ENCODE data around the gene NCK2. TPM values are rescaled to one million over a fixed set of nuclear protein-coding genes. Genes with fewer than 3 reads are reported as not detected.

Gene NCK2
- total and polyA plus RNA-seq, 2 of the 13 experiments (the other 11 are each of a cell fraction or from before 2014, with no cell fraction given), result 14.8 to 23.5 TPM

DNA sequence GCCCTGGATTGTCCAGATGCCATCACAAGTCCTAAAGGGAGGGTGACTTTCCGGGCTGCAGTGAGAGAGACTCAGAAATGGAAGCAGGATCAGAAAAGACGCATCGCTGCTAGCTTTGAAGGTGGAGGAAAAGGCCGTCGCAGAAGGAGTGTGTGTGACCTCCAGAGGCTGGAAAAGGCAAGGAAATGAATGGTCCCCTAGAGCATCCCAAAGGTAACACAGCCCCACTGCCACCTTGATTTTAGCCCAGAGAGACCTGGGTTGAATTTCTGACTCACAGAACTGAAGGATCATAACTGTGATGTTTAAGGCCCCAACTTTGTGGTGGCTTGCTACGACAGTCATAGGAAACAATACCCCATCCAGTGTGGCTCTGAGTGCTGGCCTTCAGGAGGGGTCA, 8.6 kb upstream of the NCK2 start (continued):
- TF ChIP-seq, protein P1, sequence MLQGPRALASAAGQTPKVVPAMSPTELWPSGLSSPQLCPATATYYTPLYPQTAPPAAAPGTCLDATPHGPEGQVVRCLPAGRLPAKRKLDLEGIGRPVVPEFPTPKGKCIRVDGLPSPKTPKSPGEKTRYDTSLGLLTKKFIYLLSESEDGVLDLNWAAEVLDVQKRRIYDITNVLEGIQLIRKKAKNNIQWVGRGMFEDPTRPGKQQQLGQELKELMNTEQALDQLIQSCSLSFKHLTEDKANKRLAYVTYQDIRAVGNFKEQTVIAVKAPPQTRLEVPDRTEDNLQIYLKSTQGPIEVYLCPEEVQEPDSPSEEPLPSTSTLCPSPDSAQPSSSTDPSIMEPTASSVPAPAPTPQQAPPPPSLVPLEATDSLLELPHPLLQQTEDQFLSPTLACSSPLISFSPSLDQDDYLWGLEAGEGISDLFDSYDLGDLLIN (CRISPR knock-in tag; IDR thresholded peaks at IDR 0.05; ENCODE audit: borderline replicate concordance), result no peak

DNA sequence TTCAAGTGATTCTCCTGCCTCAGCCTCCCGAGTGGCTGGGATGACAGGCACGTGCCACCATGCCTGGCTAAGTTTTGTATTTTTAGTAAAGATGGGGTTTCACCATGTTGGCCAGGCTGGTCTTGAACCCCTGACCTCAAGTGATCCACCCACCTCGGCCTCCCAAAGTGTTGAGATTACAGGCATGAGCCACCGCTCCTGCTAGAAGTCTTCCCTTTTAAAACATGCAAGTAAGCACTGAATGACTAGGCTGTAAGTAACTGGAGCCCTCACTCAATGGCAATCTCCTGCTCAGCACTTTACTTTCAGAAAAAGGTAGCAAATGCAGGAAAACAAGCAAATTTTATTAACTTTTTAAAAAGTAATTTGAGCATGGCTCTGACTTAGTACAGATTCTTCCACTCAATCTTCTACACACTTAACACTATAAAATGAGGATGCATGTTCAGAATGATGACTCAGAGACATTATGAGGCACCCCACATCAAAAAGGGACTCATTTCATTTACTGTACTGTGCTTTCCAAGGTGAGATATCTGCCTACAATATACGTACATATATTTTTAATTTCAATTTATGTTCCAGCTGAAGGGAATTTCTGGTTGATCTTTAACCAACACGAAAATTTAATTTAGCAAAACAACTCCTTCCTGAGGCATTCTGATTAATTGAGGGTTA, 6.6 kb upstream of the NCK2 start:
- ChIA-PET CTCF (ENCODE audit: low intra/inter-chr PET ratio, low total read pairs) (no interaction called here), POLR2A (no interaction called here)
- Histone ChIP-seq H3K9me3 (ENCODE audit: low read length) (no peaks in the 10 kb centered on the region), H3K79me2 (ENCODE audit: insufficient read depth, low read length) (no peaks in the 10 kb centered on the region), H3K27ac (ENCODE audit: extremely low read length, insufficient read depth, low read length) (no peak overlapping the region), H3K9ac (ENCODE audit: insufficient read depth, low read depth, low read length) (no peak overlapping the region), H2AFZ (ENCODE audit: low read length) (no peak overlapping the region), H4K20me1 (ENCODE audit: insufficient read depth, low read length) (no peaks in the 10 kb centered on the region), H3K36me3 (replicated peaks in 1 of 2; ENCODE audit: control insufficient read depth in 1 of 2, insufficient read depth in 2 of 2, low read length in 2 of 2) (no peaks in the 10 kb centered on the region), H3K27me3 (ENCODE audit: control insufficient read depth in 1 of 2, insufficient read depth in 2 of 2, low read length in 2 of 2) (peaks cover 0 to 26% of the 10 kb centered on the region in 2 experiments; a peak in 3 of 5 replicates), H3K4me2 (ENCODE audit: low read depth, low read length) (no peak overlapping the region), H3K4me3 (replicated peaks in 1 of 3; ENCODE audit: insufficient read depth in 1 of 3, low read depth in 2 of 3, low read length in 3 of 3) (no peak overlapping the region), H3K4me1 (ENCODE audit: insufficient read depth, low read length) (peaks cover 5% of the 10 kb centered on the region)
- ATAC-seq, result no peak
- no TSS peak for BruUV-seq (replicated peaks)
- no peak for FAIRE-seq
- intact Hi-C loops (cut with micrococcal nuclease; ENCODE audit: unreplicated experiment) (no loop called here), in situ Hi-C loops (cut with HindIII; ENCODE audit: extremely low pct_ligation_motif_present, low pct_unique_long_range_greater_than_20kb) (no loop called here)
- no peak for DNase-seq (ENCODE audit: low spot score)
- 42% methylated on average over 6 of the region's 6 CpGs for WGBS (ENCODE audit: low lambda C conversion rate)
- TF ChIP-seq ZNF337 (CRISPR knock-in tag; IDR thresholded peaks at IDR 0.05; ENCODE audit: borderline replicate concordance, low read depth), result no peak
- TF ChIP-seq, protein P2, sequence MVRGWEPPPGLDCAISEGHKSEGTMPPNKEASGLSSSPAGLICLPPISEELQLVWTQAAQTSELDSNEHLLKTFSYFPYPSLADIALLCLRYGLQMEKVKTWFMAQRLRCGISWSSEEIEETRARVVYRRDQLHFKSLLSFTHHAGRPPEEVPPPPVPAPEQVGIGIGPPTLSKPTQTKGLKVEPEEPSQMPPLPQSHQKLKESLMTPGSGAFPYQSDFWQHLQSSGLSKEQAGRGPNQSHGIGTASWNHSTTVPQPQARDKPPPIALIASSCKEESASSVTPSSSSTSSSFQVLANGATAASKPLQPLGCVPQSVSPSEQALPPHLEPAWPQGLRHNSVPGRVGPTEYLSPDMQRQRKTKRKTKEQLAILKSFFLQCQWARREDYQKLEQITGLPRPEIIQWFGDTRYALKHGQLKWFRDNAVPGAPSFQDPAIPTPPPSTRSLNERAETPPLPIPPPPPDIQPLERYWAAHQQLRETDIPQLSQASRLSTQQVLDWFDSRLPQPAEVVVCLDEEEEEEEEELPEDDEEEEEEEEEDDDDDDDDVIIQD (CRISPR knock-in tag; IDR thresholded peaks at IDR 0.05; ENCODE audit: low read depth), result no peak
- TF ChIP-seq REL (CRISPR knock-in tag; conservative IDR thresholded peaks at IDR 0.05), result no peak
- TF ChIP-seq, protein P3, sequence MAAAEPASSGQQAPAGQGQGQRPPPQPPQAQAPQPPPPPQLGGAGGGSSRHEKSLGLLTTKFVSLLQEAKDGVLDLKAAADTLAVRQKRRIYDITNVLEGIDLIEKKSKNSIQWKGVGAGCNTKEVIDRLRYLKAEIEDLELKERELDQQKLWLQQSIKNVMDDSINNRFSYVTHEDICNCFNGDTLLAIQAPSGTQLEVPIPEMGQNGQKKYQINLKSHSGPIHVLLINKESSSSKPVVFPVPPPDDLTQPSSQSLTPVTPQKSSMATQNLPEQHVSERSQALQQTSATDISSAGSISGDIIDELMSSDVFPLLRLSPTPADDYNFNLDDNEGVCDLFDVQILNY (CRISPR knock-in tag; conservative IDR thresholded peaks at IDR 0.05), result no peak
- TF ChIP-seq POLR2AphosphoS5 (IDR thresholded peaks at IDR 0.05; ENCODE audit: low read depth, low read length), result no peak
- TF ChIP-seq, protein P4, sequence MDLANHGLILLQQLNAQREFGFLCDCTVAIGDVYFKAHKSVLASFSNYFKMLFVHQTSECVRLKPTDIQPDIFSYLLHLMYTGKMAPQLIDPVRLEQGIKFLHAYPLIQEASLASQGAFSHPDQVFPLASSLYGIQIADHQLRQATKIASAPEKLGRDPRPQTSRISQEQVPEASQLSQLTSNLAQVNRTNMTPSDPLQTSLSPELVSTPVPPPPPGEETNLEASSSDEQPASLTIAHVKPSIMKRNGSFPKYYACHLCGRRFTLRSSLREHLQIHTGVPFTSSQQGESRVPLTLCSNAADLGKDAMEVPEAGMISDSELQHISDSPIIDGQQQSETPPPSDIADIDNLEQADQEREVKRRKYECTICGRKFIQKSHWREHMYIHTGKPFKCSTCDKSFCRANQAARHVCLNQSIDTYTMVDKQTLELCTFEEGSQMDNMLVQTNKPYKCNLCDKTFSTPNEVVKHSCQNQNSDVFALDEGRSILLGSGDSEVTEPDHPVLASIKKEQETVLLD (CRISPR knock-in tag; IDR thresholded peaks at IDR 0.05; ENCODE audit: low read depth), result no peak
- no peak for TF ChIP-seq RBFOX2 (IDR thresholded peaks at IDR 0.05; ENCODE audit: low read depth, low read length)

Measured in HepG2 (cell line).